Measurements from ENCODE around the gene OPRL1. TPM values are rescaled to one million over a fixed set of nuclear protein-coding genes. Genes with fewer than 3 reads are reported as not detected.

The OPRL1 gene
- polyA plus RNA-seq, 1 of the 3 experiments (the other 2 are of a cell fraction): 1.8 TPM

GRCh38 chr20:64076061-64076997 lies 3.6 kb upstream of the OPRL1 start:
- no peak overlapping the region for H3K9ac ChIP-seq
- 93% methylated on average over 11 of the region's 22 CpGs for WGBS (ENCODE audit: low lambda C conversion rate)
- no peak overlapping the region for H2AFZ ChIP-seq (ENCODE audit: low read depth)
- ChIA-PET CTCF (interaction anchor here (0.7 to 12.9 kb wide), 3 partner anchors 19 to 39 kb away, joined by 3 to 252 read pairs (median 6); partner anchors contain the start of gene NPBWR2), POLR2A (interaction anchor here (1.8 kb wide), 1 partner anchor 14 kb away, joined by 4 read pairs; the partner anchor contains the start of gene TCEA2)
- H3K36me3 ChIP-seq (replicated peaks in 1 of 2; ENCODE audit: control insufficient read depth in 1 of 2, insufficient read depth in 2 of 2, low read length in 1 of 2): peaks cover 0 to 17% of the 10 kb centered on the region in 2 experiments
- H3K27me3 ChIP-seq (ENCODE audit: insufficient read depth): no peaks in the 10 kb centered on the region
- peaks cover 10% of the 10 kb centered on the region for H3F3A ChIP-seq (replicated peaks; ENCODE audit: insufficient read depth)
- H3K4me1 ChIP-seq (ENCODE audit: control insufficient read depth in 1 of 2, insufficient read depth in 2 of 2, low read depth in 1 of 2, low read length in 1 of 2): peaks cover 13 to 20% of the 10 kb centered on the region in 2 experiments; a peak in 3 of 4 replicates
- no peaks in the 10 kb centered on the region for H4K20me1 ChIP-seq (ENCODE audit: insufficient read depth)
- H3K9me3 ChIP-seq: no peaks in the 10 kb centered on the region
- DNase-seq: no peak
- no peak overlapping the region for H3K27ac ChIP-seq (ENCODE audit: low read depth in 2 of 2, low read length in 1 of 2)
- H3K4me2 ChIP-seq: no peak overlapping the region
- H3K4me3 ChIP-seq (ENCODE audit: low read depth in 2 of 2, low read length in 1 of 2): no peak overlapping the region
- H3K79me2 ChIP-seq (ENCODE audit: insufficient read depth): no peaks in the 10 kb centered on the region
- TF ChIP-seq TCF12 (IDR thresholded peaks at IDR 0.05): no peak
- TF ChIP-seq MEF2A (IDR thresholded peaks at IDR 0.05; ENCODE audit: borderline replicate concordance, low read depth): no peak
- no peak for TF ChIP-seq GATA2 (CRISPR knock-in tag; IDR thresholded peaks at IDR 0.05)
- TF ChIP-seq USF1 (IDR thresholded peaks at IDR 0.05; ENCODE audit: borderline replicate concordance, low read depth): no peak
- TF ChIP-seq EZH2phosphoT487 (IDR thresholded peaks at IDR 0.05; ENCODE audit: borderline replicate concordance, low read depth): no peak
- no peak for TF ChIP-seq FOXM1 (IDR thresholded peaks at IDR 0.05; ENCODE audit: low read depth)
- TF ChIP-seq ZBTB33 (IDR thresholded peaks at IDR 0.05; ENCODE audit: borderline replicate concordance, low read depth): no peak
- TF ChIP-seq CHD2 (IDR thresholded peaks at IDR 0.05; ENCODE audit: low read length, partially characterized antibody): no peak
- TF ChIP-seq CTCF (IDR thresholded peaks at IDR 0.05): no peak
- TF ChIP-seq RCOR1 (IDR thresholded peaks at IDR 0.05; ENCODE audit: low read length): no peak
- no peak for TF ChIP-seq FOSL2 (IDR thresholded peaks at IDR 0.05; ENCODE audit: borderline replicate concordance, low read depth)
- TF ChIP-seq TAF1 (IDR thresholded peaks at IDR 0.05; ENCODE audit: borderline replicate concordance, low read depth, low read length): no peak
- TF ChIP-seq TEAD4 (IDR thresholded peaks at IDR 0.05; ENCODE audit: borderline replicate concordance, insufficient read depth): no peak
- TF ChIP-seq RFX5 (IDR thresholded peaks at IDR 0.05; ENCODE audit: low read length): no peak
- no peak for TF ChIP-seq FOXJ3 (CRISPR knock-in tag; IDR thresholded peaks at IDR 0.05)
- TF ChIP-seq YY1 (IDR thresholded peaks at IDR 0.05; ENCODE audit: low read depth): no peak
- TF ChIP-seq RAD21 (IDR thresholded peaks at IDR 0.05; ENCODE audit: low read length): no peak
- no peaks in the 10 kb centered on the region for H3K9me2 ChIP-seq
